HepG2 (cell line): ENCODE measurements around the gene RPL31. TPM values are rescaled to one million over a fixed set of nuclear protein-coding genes. Genes with fewer than 3 reads are reported as not detected.

Experiments used
- ATAC-seq: fragments of 200-7000 bp; cut with Tn5 transposase; 3 replicates; pipeline ENCODE4 v1.9.1; 2020; ENCODE audit warnings: mild to moderate bottlenecking, moderate library complexity
- BruUV-seq: library from RNA; stranded (reverse); fragments of 400-500 nt; replicated peaks from 2 replicates; lab custom pipeline; 2021; lab: Mats Ljungman, UMichigan
- CTCF ChIA-PET: fragments of 300-600 bp; formaldehyde crosslinking; extraction: SDS; loops from one replicate; lab custom pipeline; 2021; ENCODE audit warnings: low total read pairs, inconsistent platforms, low intra/inter-chr PET ratio; lab: Yijun Ruan, JAX
- POLR2A ChIA-PET: fragments of 350-600 bp; sonication (Branson Sonifier 250); formaldehyde crosslinking; loops from one replicate; lab custom pipeline; 2020; ENCODE audit warnings: antibody characterized with exemption, inconsistent platforms; lab: Yijun Ruan, JAX
- DNase-seq: peaks from one replicate; pipeline ENCODE4 v3.0.0-alpha.2; 2015; ENCODE audit warnings: low spot score
- FAIRE-seq: peaks from 3 replicates; lab custom pipeline; 2011; peaks lifted over from hg19 to GRCh38; lab: Jason Lieb, UNC
- H2AFZ ChIP-seq: one replicate; pipeline ENCODE4 v1.6.1; 2011; ENCODE audit warnings: low read length, inconsistent platforms
- H3K27ac ChIP-seq: fragments of 300-600 bp; 3 replicates; pipeline ENCODE4 v1.8.0; 2011; ENCODE audit warnings: mixed run types, mild to moderate bottlenecking, mixed read lengths, low read length, inconsistent platforms; ENCODE audit not compliant: insufficient read depth; ENCODE audit errors: extremely low read length
- H3K27me3 ChIP-seq, 2 experiments: fragments of 200-600 bp in 1 of 2; 2 replicates in 1 of 2; 3 replicates in 1 of 2; pipeline versions ENCODE4 v1.6.0 to v1.8.0; 2011; ENCODE audit warnings: low read length in 2 of 2, mild to moderate bottlenecking in 2 of 2, moderate library complexity in 2 of 2, inconsistent platforms in 1 of 2; ENCODE audit not compliant: insufficient read depth in 2 of 2, control insufficient read depth in 1 of 2
- H3K36me3 ChIP-seq, 2 experiments: fragments of 200-600 bp in 1 of 2; replicated peaks in 1 of 2; 2 replicates in 1 of 2; 3 replicates in 1 of 2; pipeline versions ENCODE4 v1.5.1 to v1.8.0; 2011; ENCODE audit warnings: low read length in 2 of 2, inconsistent platforms in 1 of 2; ENCODE audit not compliant: insufficient read depth in 2 of 2, control insufficient read depth in 1 of 2
- H3K4me1 ChIP-seq: 2 replicates; pipeline ENCODE4 v1.5.1; 2012; ENCODE audit warnings: low read length, inconsistent platforms; ENCODE audit not compliant: insufficient read depth
- H3K4me2 ChIP-seq: 2 replicates; pipeline ENCODE4 v1.6.0; 2011; ENCODE audit warnings: low read depth, low read length, inconsistent platforms
- H3K4me3 ChIP-seq, 3 experiments: fragments of 200-600 bp in 1 of 3; sonication (generic), shearing (Covaris generic) in 1 of 3; replicated peaks in 1 of 3; 2 replicates each; pipeline ENCODE4 v1.5.1; 2011 to 2016; ENCODE audit warnings: low read length in 3 of 3, inconsistent platforms in 2 of 3, low read depth in 2 of 3, mild to moderate bottlenecking in 2 of 3, control low read depth in 1 of 3, mixed read lengths in 1 of 3; ENCODE audit not compliant: insufficient read depth in 1 of 3
- H3K79me2 ChIP-seq: one replicate; pipeline ENCODE4 v1.6.1; 2011; ENCODE audit warnings: low read length, inconsistent platforms; ENCODE audit not compliant: insufficient read depth
- H3K9ac ChIP-seq: 2 replicates; pipeline ENCODE4 v1.6.0; 2011; ENCODE audit warnings: mild to moderate bottlenecking, low read depth, low read length, inconsistent platforms; ENCODE audit not compliant: insufficient read depth
- H3K9me3 ChIP-seq: 2 replicates; pipeline ENCODE4 v1.5.1; 2012; ENCODE audit warnings: mild to moderate bottlenecking, low read length
- H4K20me1 ChIP-seq: 2 replicates; pipeline ENCODE4 v1.6.0; 2011; ENCODE audit warnings: inconsistent platforms, mild to moderate bottlenecking, low read length, moderate library complexity; ENCODE audit not compliant: insufficient read depth
- GTF2F1 ChIP-seq: fragments of 150-350 bp; IDR thresholded peaks from 2 replicates; pipeline ENCODE4 v1.6.1; 2014; ENCODE audit warnings: low read length
- HNRNPLL ChIP-seq: fragments of 200-400 bp; formaldehyde crosslinking; IDR thresholded peaks from 2 replicates; pipeline ENCODE4 v1.6.1; 2017; ENCODE audit warnings: mild to moderate bottlenecking, low read depth, low read length; ENCODE audit not compliant: poor library complexity, severe bottlenecking
- POLR2G ChIP-seq: fragments of 200-400 bp; formaldehyde crosslinking; IDR thresholded peaks from 2 replicates; pipeline ENCODE4 v1.6.1; 2018; ENCODE audit warnings: mild to moderate bottlenecking, low read depth, low read length, moderate library complexity
- RBM22 ChIP-seq: fragments of 200-400 bp; formaldehyde crosslinking; optimal IDR thresholded peaks from 2 replicates; pipeline ENCODE3; 2017; ENCODE audit warnings: mild to moderate bottlenecking, low read length, moderate library complexity
- YEATS2 ChIP-seq: sonication (generic); formaldehyde crosslinking; IDR thresholded peaks from 2 replicates; pipeline ENCODE4 v1.4.0; 2020; ENCODE audit warnings: missing genetic modification reagents, borderline replicate concordance
- ZNF12 ChIP-seq: sonication (generic); formaldehyde crosslinking; IDR thresholded peaks from 2 replicates; pipeline ENCODE4 v1.5.0; 2020; ENCODE audit warnings: missing genetic modification reagents
- ZNF30 ChIP-seq: sonication (generic); formaldehyde crosslinking; IDR thresholded peaks from 2 replicates; pipeline ENCODE4 v1.5.0; 2020; ENCODE audit warnings: mild to moderate bottlenecking, missing genetic modification reagents
- ZNF510 ChIP-seq: sonication (generic); formaldehyde crosslinking; IDR thresholded peaks from 2 replicates; pipeline ENCODE4 v1.4.0; 2020; ENCODE audit warnings: low read depth, mild to moderate bottlenecking, missing genetic modification reagents
- ZNF850 ChIP-seq: sonication (generic); formaldehyde crosslinking; conservative IDR thresholded peaks from 2 replicates; pipeline ENCODE4 v1.9.0; 2021; ENCODE audit warnings: mild to moderate bottlenecking, missing genetic modification reagents
- WGBS: methylation state at CpG from one replicate; pipeline ENCODE4 v1.1.6; 2017; ENCODE audit warnings: low lambda C conversion rate; 5-methylcytosine and 5-hydroxymethylcytosine counted together
- in situ Hi-C: cut with HindIII; loops from 2 replicates; pipeline ENCODE4 v1.10.0; 2017; ENCODE audit warnings: low pct_unique_long_range_greater_than_20kb; ENCODE audit not compliant: extremely low pct_ligation_motif_present
- intact Hi-C: fragments of 100-400 bp; cut with micrococcal nuclease; formaldehyde crosslinking; loops from one replicate; pipeline ENCODE4 v1.10.0; 2022; ENCODE audit not compliant: unreplicated experiment
- polyA plus RNA-seq, 8 experiments: library from polyadenylated mRNA; depleted of rRNA in 3 of 8; stranded (reverse) in 7 of 8; unstranded in 1 of 8; fragments of >200 nt; fragmentation: Illumina TruSeq in 4 of 8; extraction: Trizol in 4 of 8; gene quantifications; 2 replicates each; pipeline versions ENCODE4 v1.2.1 to v1.2.3, GENCODE V29; 2011 to 2016; ENCODE audit warnings: low read depth in 4 of 8, missing spikeins in 1 of 8, mixed read lengths in 1 of 8; ENCODE audit not compliant: insufficient read depth in 1 of 8
- total RNA-seq, 5 experiments: library from RNA; depleted of rRNA; stranded (reverse); fragments of >200 nt; fragmentation: Illumina TruSeq; extraction: Trizol; gene quantifications; 2 replicates each; pipeline ENCODE4 v1.2.3, GENCODE V29; 2016; ENCODE audit warnings: low read depth in 1 of 5
- TF ChIP-seq, protein P1 (sequence below): sonication (generic); formaldehyde crosslinking; IDR thresholded peaks from 2 replicates; pipeline ENCODE4 v1.8.0; 2022; ENCODE audit warnings: mild to moderate bottlenecking, missing genetic modification reagents, moderate library complexity

Gene RPL31
- total and polyA plus RNA-seq, 2 of the 13 experiments (the other 11 are each of a cell fraction or from before 2014, with no cell fraction given) = 3,331 to 3,582 TPM

DNA sequence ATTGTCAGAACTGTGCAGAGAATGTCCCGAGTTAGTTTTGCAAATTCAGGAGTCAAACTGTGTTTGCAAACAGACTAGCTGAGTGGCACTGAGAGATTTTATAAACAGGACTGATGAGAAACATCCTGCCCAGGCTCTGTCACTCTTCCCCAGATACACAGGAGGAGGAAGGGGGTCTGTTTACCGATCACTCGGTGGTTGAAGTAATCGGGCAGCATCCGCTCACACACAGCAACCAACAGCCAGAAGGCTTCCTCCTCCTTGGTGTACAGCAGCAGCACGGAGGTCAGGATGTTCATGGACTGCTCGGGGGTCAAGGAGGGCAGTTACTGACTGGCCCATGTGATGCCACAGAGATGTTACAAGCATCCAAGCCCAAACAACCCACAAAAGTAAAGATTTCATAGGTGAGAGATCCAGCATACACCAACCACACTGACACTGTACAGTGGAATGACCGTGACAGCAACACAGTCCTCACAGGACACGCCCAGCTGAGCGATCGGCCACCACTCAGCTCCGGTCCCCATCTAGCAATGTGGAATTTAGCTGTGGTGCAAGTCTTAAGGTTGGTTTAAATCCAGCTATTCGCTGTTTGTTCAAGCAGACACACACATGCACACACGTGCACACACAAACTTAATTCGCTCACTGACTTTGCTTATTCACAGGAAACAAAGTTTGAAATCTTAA lies 30.1 kb downstream of the RPL31 start:
- intact Hi-C loops (no loop called here), in situ Hi-C loops (no loop called here)
- WGBS = over 99% methylated on average over 13 of the region's 15 CpGs
- ATAC-seq (no peak), FAIRE-seq (no peak), DNase-seq (no peak)
- BruUV-seq = TSS peak; percentile 18
- Histone ChIP-seq H3K4me2 (no peak overlapping the region), H3K79me2 (no peaks in the 10 kb centered on the region), H2AFZ (no peak overlapping the region), H3K4me1 (no peaks in the 10 kb centered on the region), H3K4me3 (no peak overlapping the region), H3K9ac (no peak overlapping the region), H3K36me3 (peaks cover 53 to 88% of the 10 kb centered on the region in 2 experiments), H3K9me3 (no peaks in the 10 kb centered on the region), H3K27ac (no peak overlapping the region), H4K20me1 (no peaks in the 10 kb centered on the region), H3K27me3 (no peaks in the 10 kb centered on the region)
- POLR2A ChIA-PET = no interaction called here
- CTCF ChIA-PET = no interaction called here
- TF ChIP-seq POLR2G (no peak), GTF2F1 (no peak), ZNF12 (CRISPR knock-in tag) (no peak), HNRNPLL (no peak), ZNF510 (CRISPR knock-in tag) (no peak), RBM22 (peak; percentile 71), ZNF850 (CRISPR knock-in tag) (no peak), YEATS2 (CRISPR knock-in tag) (no peak), ZNF30 (CRISPR knock-in tag) (no peak)
- TF ChIP-seq, protein P1, sequence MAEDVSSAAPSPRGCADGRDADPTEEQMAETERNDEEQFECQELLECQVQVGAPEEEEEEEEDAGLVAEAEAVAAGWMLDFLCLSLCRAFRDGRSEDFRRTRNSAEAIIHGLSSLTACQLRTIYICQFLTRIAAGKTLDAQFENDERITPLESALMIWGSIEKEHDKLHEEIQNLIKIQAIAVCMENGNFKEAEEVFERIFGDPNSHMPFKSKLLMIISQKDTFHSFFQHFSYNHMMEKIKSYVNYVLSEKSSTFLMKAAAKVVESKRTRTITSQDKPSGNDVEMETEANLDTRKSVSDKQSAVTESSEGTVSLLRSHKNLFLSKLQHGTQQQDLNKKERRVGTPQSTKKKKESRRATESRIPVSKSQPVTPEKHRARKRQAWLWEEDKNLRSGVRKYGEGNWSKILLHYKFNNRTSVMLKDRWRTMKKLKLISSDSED = 0 out of 2 replicates have a peak, but pooled peaks have one; percentile 43
